Fibroblast of skin of left biceps (primary cell): ENCODE results near the gene CHCHD1.
"Not testable (repeated sequence)": the region's sequence is repeated elsewhere in the genome, so short reads cannot be mapped to it uniquely, and the experiment has no call there.

Source experiments
- DNase-seq, 2 experiments: peaks; one replicate each; pipeline ENCODE4 v3.0.0-alpha.2; 2013; ENCODE audit warnings: low read depth in 2 of 2

The CHCHD1 gene

GRCh38 chr10:73791871-73792400 is 10.1 kb downstream of the CHCHD1 start:
- DNase-seq = no peak

DNA sequence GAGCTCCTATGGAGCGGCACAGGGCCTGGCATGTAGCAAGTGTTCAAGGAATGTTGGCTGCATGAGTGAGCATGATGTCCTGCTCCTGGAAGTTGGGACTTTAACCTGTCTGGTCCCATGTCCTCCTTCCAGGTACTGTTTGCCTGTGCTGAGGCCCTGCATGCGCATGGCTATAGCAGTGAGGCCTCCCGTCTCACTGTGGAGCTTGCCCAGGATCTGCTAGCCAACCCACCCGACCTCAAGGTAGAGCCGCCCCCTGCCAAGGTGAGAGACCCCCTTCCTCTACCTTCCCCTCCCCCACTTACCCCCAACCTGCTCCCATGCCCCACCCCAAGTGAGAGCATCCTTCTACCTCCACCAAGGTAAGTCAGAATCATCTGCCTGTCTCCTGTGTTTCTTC is 11.6 kb downstream of the CHCHD1 start:
- no peak for DNase-seq

- DNase-seq = not testable (repeated sequence)
These were observed 13.6 kb downstream of the CHCHD1 start for GRCh38 chr10:73795491-73795890.

DNA sequence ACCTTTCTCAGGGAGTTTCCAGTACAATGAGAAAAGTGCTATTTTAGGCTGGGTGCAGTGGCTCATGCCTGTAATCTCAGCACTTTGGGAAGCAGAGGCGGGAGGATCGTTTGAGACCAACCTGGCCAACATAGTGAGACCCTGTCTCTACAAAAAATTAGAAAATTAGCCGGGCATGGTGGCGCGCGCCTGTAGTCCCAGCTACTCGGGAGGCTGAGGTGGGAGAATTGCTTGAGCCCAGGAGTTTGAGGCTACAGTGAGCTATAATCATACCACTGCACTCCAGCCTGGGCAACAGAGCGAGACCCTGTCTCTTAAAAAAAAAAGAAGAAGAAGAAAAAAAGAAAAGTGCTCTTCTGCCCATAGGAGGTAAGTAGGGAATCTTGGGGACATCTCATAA is 14.2 kb downstream of the CHCHD1 start:
- DNase-seq = not testable (repeated sequence)

GRCh38 chr10:73796766-73797165 is 14.9 kb downstream of the CHCHD1 start:
- no peak for DNase-seq

- no peak for DNase-seq
These were observed 15.6 kb downstream of the CHCHD1 start for GRCh38 chr10:73797324-73798025.

- DNase-seq = no peak
These were observed 16.2 kb downstream of the CHCHD1 start for GRCh38 chr10:73798087-73798486.

DNA sequence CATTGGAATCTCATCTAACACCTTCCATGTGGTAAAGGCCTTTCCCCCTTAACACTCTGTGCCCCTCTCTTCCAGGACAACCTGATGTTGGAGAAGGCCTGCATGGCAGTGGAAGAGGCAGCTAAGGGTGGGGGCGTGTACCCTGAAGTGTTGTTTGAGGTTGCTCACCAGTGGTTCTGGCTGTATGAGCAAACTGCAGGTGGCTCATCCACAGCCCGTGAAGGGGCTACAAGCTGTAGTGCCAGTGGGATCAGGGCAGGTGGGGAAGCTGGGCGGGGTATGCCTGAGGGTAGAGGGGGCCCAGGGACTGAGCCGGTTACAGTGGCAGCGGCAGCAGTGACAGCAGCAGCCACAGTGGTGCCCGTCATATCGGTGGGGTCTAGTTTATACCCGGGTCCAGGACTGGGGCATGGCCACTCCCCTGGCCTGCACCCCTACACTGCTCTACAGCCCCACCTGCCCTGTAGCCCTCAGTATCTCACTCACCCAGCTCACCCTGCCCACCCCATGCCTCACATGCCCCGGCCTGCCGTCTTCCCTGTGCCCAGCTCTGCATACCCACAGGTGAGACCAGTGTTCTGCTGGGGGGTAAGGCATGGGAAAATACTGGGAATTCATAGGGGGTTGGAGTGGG is 17.2 kb downstream of the CHCHD1 start:
- no peak for DNase-seq

GRCh38 chr10:73799899-73800559 is 18.2 kb downstream of the CHCHD1 start:
- no peak for DNase-seq

DNA sequence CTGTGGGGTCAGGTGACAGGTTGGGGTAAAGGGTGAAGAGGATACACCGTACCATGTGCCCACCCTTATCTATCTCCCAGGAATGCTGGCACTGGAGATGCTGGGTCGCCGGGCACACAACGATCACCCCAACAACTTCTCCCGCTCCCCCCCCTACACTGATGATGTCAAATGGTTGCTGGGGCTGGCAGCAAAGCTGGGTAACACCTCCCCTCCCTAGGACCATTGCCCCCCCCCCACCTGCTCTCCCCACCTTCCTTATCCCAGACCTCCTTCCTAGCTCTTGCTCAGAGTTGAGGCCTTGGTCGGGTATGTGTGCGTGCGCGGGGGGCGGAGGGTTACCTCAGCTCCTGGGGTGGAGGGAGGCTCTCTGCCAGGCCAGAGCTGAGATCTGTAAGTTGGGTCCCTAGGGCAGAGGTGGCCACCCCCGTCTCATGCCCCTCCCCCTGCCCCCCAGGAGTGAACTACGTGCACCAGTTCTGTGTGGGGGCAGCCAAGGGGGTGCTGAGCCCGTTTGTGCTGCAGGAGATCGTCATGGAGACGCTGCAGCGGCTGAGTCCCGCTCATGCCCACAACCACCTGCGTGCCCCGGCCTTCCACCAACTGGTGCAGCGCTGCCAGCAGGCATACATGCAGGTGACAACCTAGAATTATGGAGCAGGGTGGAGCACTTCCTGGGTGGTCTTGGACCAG is 18.9 kb downstream of the CHCHD1 start:
- DNase-seq = no peak

DNA sequence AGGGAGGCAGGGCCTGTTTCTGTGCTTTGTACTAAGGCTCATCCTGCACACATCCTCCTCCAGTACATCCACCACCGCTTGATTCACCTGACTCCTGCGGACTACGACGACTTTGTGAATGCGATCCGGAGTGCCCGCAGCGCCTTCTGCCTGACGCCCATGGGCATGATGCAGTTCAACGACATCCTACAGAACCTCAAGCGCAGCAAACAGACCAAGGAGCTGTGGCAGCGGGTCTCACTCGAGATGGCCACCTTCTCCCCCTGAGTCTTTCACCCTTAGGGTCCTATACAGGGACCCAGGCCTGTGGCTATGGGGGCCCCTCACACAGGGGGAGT is 19.4 kb downstream of the CHCHD1 start:
- DNase-seq = no peak

- no peak for DNase-seq
These were observed 20.6 kb downstream of the CHCHD1 start for GRCh38 chr10:73802276-73802991.

DNA sequence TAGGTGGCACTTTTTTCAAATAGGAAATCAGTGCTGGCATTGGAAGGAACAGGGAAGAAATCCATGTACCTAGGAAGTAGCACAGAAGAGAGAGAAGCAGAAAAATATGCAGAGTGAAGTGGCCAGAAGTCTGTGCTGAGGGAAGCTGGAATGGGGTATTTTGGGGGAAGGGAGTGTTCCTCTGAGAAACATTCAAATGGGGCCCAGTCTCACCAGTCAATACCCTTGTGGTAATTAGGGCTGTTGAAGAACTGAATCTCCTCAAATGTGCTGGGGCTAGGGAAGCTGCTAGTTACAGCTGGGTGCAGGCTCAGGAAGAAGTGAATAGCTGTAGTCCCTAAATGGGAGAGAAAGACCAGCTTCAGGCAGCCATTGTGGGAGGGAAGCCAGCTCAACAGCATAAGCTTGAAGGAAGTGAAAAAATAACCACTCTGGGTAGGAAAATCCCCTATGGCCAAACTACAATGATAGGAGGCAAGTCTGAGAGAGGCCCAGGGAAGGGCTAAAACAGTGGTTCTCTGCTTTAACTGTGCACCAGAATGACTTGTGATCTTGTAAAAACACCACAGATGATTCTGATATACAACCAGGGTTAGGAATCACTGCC is 21.9 kb downstream of the CHCHD1 start:
- no peak for DNase-seq

GRCh38 chr10:73806176-73806950 is 24.5 kb downstream of the CHCHD1 start:
- no peak for DNase-seq

DNA sequence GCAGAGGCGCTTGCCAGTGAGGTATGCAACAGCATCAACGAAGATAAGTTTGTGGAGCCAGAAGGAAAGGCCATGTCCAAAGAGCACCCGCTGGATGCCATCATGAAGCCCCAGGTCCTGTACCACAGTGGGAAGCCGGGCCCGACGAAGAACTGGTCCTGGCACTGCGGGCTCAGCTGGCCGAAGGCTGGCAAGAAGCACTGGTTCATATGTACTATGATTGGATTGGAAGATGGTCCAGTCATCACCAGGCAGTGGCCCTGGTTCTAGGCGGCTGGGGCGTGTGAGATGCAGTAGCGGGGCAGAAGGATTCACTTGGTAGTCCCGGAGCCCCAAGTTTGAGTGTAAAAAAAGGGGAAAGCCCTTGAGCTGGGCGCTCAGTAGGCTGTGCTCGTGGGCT is 25.6 kb downstream of the CHCHD1 start:
- no peak for DNase-seq

GRCh38 chr10:73808021-73808815 is 26.4 kb downstream of the CHCHD1 start:
- no peak for DNase-seq

DNA sequence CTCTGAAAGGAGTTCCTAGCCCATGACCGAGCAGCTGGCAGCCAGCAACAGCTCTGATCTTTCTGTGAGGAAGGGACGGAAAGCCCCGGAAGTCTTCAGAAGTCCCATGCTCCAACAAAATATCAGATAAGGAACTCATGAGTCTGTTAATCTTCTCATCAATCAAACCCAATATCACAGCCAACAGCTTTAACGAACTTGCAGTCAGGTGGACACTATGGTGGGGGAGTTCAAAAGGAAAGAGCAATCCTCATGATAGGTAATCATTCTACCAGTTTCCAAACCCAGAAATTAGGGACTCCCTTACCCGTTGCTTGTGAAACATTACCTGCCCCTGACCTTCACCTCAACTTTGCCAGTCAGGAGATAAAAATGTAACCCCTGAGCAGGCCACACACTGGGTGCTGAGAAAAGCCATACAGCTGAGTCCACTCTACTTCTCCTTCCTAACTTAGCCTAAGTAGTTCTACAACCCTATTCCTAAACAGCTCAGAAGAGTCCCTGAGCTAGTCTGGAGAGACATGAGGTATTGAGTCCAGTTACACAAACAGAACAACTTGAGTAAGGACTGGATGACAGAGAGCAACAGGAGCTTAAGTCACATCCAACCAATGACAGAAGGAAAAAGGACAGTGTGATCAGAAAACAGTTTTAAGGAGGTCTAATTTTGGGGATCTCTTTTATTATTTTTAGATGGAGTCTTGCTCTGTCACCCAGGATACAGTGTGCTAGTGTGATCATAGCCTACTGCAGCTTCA is 27.4 kb downstream of the CHCHD1 start:
- no peak for DNase-seq

DNA sequence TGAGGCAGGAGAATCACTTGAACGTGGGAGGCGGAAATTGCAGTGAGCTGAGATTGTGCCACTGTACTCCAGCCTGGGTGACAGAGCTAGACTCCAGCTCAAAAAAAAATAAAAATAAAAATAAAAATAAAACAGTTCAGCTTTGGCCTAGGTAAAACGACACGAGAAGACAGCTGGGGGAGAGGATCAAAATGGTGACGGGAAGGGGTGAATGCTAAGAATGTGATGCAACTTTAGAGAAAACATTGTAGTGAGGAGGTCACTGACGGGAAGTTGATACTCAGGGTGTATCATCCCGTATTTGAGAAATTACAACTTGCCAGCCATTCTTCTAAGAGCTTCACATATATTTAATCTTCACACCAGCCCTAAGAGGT is 28.5 kb downstream of the CHCHD1 start:
- DNase-seq = no peak
